Parathyroid adenoma (tissue), 2 donors: ENCODE measurements around the gene LETM1.

Source experiments
- H2AFZ ChIP-seq: fragments of 300-600 bp; sonication (generic); one replicate; pipeline ENCODE4 v1.7.0; 2017; ENCODE audit warnings: antibody characterized with exemption, mild to moderate bottlenecking
- H3K27ac ChIP-seq: fragments of 300-600 bp; sonication (generic); one replicate; pipeline ENCODE4 v1.7.0; 2017
- H3K27me3 ChIP-seq: fragments of 300-600 bp; sonication (generic); one replicate; pipeline ENCODE4 v1.7.0; 2017; ENCODE audit warnings: low read length; ENCODE audit not compliant: control insufficient read depth, insufficient read depth
- H3K36me3 ChIP-seq: fragments of 300-600 bp; sonication (generic); one replicate; pipeline ENCODE4 v1.7.0; 2017; ENCODE audit warnings: low read length; ENCODE audit not compliant: control insufficient read depth, insufficient read depth
- H3K4me1 ChIP-seq: fragments of 300-600 bp; sonication (generic); one replicate; pipeline ENCODE4 v1.7.0; 2017; ENCODE audit warnings: control low read depth
- H3K4me2 ChIP-seq: fragments of 300-600 bp; sonication (generic); one replicate; pipeline ENCODE4 v1.7.0; 2017; ENCODE audit warnings: low read length
- H3K4me3 ChIP-seq: fragments of 300-600 bp; sonication (generic); one replicate; pipeline ENCODE4 v1.7.0; 2017; ENCODE audit warnings: low read depth, low read length
- H3K79me2 ChIP-seq: fragments of 300-600 bp; sonication (generic); one replicate; pipeline ENCODE4 v1.7.0; 2017; ENCODE audit warnings: control low read depth
- H3K9ac ChIP-seq: fragments of 300-600 bp; sonication (generic); one replicate; pipeline ENCODE4 v1.7.0; 2017; ENCODE audit warnings: mild to moderate bottlenecking
- H3K9me3 ChIP-seq: fragments of 300-600 bp; sonication (generic); one replicate; pipeline ENCODE4 v1.7.0; 2017; ENCODE audit warnings: low read length; ENCODE audit not compliant: control insufficient read depth
- TF ChIP-seq, protein P1 (sequence below): fragments of 300-600 bp; sonication (generic); IDR thresholded peaks from one replicate; pipeline ENCODE4 v1.7.0; 2017; ENCODE audit warnings: antibody characterized with exemption, mild to moderate bottlenecking
- donor health status: primary hyperparathyroidism.

Gene LETM1

DNA sequence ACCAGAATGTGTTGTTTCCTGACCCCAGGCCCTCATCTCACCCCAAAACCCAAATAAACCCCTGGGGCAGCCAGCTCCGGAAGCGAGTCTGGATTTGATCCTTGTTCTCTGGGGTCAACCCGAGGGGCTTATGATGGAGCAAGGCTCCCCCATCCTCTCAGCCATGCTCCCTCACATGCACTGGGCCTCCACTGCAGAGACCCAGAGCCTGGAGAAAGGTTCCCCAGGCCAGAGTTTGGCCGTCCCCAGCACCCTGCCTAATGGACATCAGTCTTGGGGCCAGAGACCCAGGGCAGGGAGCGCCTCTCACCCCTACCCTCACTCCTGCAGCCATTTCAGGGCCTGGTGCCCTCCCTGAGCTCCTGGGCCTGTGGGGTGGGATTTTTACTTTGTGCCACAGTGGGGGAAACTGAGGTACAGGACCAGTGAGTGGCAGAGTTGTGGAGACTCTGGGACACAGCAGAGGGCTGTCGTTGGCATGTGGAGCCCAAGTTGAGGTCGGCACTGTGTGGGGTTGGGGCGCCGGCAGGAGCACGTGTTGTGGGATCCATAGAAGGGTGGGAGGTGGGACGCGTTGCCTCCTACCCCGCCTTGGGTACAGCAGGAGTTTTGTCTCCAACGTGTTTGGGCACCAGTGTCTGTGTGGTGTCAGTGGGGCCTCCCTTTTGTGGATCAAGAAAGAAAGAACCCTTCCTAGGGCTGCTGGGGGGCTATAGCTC is 59.3 kb downstream of the LETM1 start:
- H3K4me1 ChIP-seq: no peaks in the 10 kb centered on the region
- no peak overlapping the region for H3K27ac ChIP-seq
- H3K27me3 ChIP-seq: peaks cover 3% of the 10 kb centered on the region
- TF ChIP-seq, protein P1, sequence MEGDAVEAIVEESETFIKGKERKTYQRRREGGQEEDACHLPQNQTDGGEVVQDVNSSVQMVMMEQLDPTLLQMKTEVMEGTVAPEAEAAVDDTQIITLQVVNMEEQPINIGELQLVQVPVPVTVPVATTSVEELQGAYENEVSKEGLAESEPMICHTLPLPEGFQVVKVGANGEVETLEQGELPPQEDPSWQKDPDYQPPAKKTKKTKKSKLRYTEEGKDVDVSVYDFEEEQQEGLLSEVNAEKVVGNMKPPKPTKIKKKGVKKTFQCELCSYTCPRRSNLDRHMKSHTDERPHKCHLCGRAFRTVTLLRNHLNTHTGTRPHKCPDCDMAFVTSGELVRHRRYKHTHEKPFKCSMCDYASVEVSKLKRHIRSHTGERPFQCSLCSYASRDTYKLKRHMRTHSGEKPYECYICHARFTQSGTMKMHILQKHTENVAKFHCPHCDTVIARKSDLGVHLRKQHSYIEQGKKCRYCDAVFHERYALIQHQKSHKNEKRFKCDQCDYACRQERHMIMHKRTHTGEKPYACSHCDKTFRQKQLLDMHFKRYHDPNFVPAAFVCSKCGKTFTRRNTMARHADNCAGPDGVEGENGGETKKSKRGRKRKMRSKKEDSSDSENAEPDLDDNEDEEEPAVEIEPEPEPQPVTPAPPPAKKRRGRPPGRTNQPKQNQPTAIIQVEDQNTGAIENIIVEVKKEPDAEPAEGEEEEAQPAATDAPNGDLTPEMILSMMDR: no peak
- no peaks in the 10 kb centered on the region for H3K36me3 ChIP-seq
- no peak overlapping the region for H2AFZ ChIP-seq
- no peaks in the 10 kb centered on the region for H3K79me2 ChIP-seq
- no peaks in the 10 kb centered on the region for H3K9me3 ChIP-seq
- H3K4me3 ChIP-seq: no peak overlapping the region
- no peak overlapping the region for H3K4me2 ChIP-seq
- H3K9ac ChIP-seq: no peak overlapping the region

DNA sequence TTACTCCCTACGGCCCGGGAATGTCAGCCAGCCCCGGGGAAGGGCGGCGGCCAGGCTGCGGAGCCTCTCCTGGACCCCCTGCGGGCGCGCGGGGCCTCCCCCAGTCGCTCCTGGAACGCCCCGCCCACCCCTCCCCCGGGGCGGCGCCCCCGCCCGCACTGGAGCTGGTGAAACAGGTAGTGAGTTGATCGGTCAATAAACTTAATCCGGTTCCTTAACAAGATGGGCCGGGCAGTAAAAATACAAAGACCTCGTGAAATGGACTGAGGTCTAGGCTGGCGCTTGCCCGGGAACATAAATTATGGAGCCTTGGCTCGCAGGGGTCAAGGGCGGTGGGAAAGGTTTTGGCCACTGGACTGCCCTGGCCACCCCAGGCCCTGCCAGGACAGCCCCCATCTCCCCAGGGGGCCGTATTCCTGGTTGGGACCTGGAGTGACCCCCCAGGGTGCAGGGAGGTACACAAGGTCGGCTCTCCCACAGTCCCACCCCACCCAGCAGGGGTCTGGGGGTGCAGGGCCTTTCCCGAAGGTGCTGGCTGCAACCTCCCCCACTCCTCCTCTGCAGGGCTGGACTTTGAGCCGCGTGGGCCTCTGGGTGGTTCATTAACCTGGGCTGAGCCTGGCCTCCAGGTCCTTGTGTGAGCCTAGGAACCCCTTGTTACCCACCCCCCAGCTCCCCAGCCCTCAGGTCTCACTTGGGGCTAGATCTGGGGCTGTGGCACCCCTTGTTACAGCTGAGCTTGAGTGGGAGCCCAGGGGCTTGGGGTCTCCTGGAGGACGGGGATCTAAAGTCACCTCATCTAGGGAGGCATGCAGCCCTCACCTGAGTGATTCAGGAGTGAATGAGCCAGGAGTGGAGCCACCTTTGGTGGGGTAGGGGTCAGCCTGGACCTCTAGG is 60.4 kb downstream of the LETM1 start:
- TF ChIP-seq, protein P1: no peak
- H3K9ac ChIP-seq: no peak overlapping the region
- H3K27me3 ChIP-seq: peaks cover 3% of the 10 kb centered on the region
- H3K79me2 ChIP-seq: no peaks in the 10 kb centered on the region
- H3K36me3 ChIP-seq: no peaks in the 10 kb centered on the region
- no peak overlapping the region for H2AFZ ChIP-seq
- H3K4me1 ChIP-seq: no peaks in the 10 kb centered on the region
- H3K27ac ChIP-seq: no peak overlapping the region
- no peak overlapping the region for H3K4me3 ChIP-seq
- H3K9me3 ChIP-seq: no peaks in the 10 kb centered on the region
- peak overlapping the region; percentile 31 for H3K4me2 ChIP-seq

DNA sequence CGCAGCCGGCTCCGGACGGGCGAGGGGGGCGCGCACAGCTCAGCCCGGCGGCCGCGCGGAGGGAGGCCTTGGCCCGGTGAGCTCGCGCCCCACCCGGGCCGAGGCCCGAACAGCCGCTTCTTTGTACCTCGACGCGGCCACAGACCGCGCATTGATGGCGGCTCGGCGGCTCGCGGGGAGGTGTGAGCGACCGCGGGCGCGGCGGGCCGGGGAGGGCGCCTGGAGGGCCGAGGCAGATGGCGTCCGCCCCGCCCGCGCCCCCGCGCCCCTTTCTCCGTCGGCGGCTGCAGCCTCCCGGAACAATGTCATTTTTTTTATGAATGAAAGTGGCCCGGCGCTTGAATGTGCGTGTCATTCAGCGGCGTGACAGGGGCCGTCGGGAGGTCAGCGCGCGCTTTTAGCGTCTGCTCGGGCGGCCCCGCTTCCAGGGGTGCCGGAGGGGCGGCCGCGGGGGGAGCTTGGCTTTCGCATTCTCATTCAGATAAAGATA is 61.1 kb downstream of the LETM1 start:
- Histone ChIP-seq H3K27me3 (peaks cover 3% of the 10 kb centered on the region), H3K79me2 (no peaks in the 10 kb centered on the region), H3K4me3 (no peak overlapping the region), H2AFZ (no peak overlapping the region), H3K36me3 (no peaks in the 10 kb centered on the region), H3K4me1 (no peaks in the 10 kb centered on the region), H3K9ac (no peak overlapping the region), H3K4me2 (peak overlapping the region; percentile 31), H3K27ac (no peak overlapping the region), H3K9me3 (no peaks in the 10 kb centered on the region)
- TF ChIP-seq, protein P1: no peak

DNA sequence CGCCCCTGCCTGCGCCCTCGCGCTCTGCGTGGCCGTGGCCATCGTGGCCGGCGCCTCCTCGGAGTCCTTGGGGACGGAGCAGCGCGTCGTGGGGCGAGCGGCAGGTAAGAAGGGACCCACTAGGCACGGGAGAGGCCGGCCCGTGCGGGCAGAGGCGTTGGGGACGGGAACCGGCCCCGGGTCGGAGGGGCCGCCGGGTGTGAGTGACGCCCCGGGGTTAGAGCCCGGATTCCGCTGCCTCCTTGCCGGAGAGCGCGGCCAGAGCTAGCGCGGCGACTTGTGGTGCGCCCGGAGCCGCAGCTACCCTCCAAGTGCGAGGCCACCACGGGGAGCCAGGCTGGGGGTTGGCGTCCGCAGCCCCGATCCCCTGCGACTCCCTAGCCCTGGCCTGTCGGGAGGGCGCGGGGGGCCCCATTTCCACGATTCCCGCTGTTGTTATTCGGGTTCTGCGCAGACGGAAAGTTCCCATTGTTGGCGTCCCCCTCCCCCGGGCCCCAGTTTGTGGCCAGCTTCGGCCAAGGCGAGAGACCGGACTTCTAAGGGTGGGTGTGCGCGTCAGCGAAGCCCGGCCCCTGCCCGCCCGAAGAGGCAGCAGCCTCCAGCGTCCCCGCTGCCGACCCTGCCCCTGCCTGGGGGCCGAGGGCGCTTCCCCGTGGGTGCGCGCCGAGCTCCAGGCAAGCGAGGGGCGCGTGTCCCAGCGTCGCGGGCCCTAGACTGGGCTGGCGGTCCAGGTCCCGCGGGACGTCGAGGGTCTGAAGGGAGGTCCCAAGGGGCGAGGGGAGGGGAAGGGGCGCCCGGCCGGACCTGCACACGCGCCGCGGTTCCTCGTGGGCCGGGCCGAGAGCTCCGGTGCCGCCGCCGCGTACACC is 61.8 kb downstream of the LETM1 start:
- TF ChIP-seq, protein P1: no peak
- Histone ChIP-seq H3K9me3 (no peaks in the 10 kb centered on the region), H3K4me2 (peak overlapping the region; percentile 38), H3K27ac (no peak overlapping the region), H3K27me3 (peaks cover 3% of the 10 kb centered on the region), H3K79me2 (no peaks in the 10 kb centered on the region), H3K9ac (no peak overlapping the region), H3K36me3 (no peaks in the 10 kb centered on the region), H2AFZ (no peak overlapping the region), H3K4me1 (no peaks in the 10 kb centered on the region), H3K4me3 (no peak overlapping the region)
